ENCODE results near the gene ABL1.

GRCh38 chr9:130885484-130886375 is 50.7 kb downstream of the ABL1 start:
- TF ChIP-seq CTCF (IDR thresholded peaks at IDR 0.05; ENCODE audit: insufficient read depth, low read length, poor library complexity, severe bottlenecking) = no peak
- TF ChIP-seq EZH2phosphoT487 (conservative IDR thresholded peaks at IDR 0.05; ENCODE audit: low read length) = no peak

All from SU-DHL-6 (cell line).